HEK293T (cell line): ENCODE results near the gene ATP13A2.
"Not testable (repeated sequence)": the region's sequence is repeated elsewhere in the genome, so short reads cannot be mapped to it uniquely, and the experiment has no call there.

Experiments used
- CTCF ChIA-PET: fragments of 350-600 bp; formaldehyde crosslinking; extraction: SDS; loops from one replicate; lab custom pipeline; 2021; ENCODE audit warnings: antibody characterized with exemption, inconsistent platforms; lab: Yijun Ruan, JAX
- POLR2A ChIA-PET: fragments of 350-600 bp; formaldehyde crosslinking; extraction: SDS; loops from one replicate; lab custom pipeline; 2020; ENCODE audit warnings: antibody characterized with exemption, inconsistent platforms; lab: Yijun Ruan, JAX
- DNase-seq: peaks from one replicate; pipeline ENCODE4 v3.0.0; 2012; ENCODE audit warnings: mixed read lengths; ENCODE audit errors: extremely low spot score
- ARNT ChIP-seq: fragments of 450-650 bp; IDR thresholded peaks from 2 replicates; pipeline ENCODE4 v1.6.1; 2017; ENCODE audit warnings: mild to moderate bottlenecking
- BHLHE40 ChIP-seq: fragments of 450-650 bp; IDR thresholded peaks from 2 replicates; pipeline ENCODE4 v1.6.1; 2016; ENCODE audit warnings: mild to moderate bottlenecking, moderate library complexity, borderline replicate concordance
- ELF4 ChIP-seq: fragments of 450-650 bp; IDR thresholded peaks from 2 replicates; pipeline ENCODE4 v1.6.1; 2017; ENCODE audit warnings: antibody characterized with exemption
- FOXK2 ChIP-seq: fragments of 450-650 bp; IDR thresholded peaks from 2 replicates; pipeline ENCODE4 v1.6.1; 2016; ENCODE audit warnings: mild to moderate bottlenecking
- FOXM1 ChIP-seq: fragments of 450-650 bp; IDR thresholded peaks from 2 replicates; pipeline ENCODE4 v1.6.1; 2017; ENCODE audit warnings: mild to moderate bottlenecking, borderline replicate concordance
- L3MBTL2 ChIP-seq: fragments of 450-650 bp; conservative IDR thresholded peaks from 2 replicates; pipeline ENCODE4 v1.6.1; 2016; ENCODE audit warnings: mild to moderate bottlenecking
- LEF1 ChIP-seq: fragments of 450-650 bp; IDR thresholded peaks from 2 replicates; pipeline ENCODE4 v1.6.1; 2017; ENCODE audit warnings: mild to moderate bottlenecking, borderline replicate concordance
- NFRKB ChIP-seq: fragments of 450-650 bp; IDR thresholded peaks from 2 replicates; pipeline ENCODE4 v1.6.1; 2016; ENCODE audit warnings: mild to moderate bottlenecking, moderate library complexity
- SP1 ChIP-seq: fragments of 450-650 bp; IDR thresholded peaks from 2 replicates; pipeline ENCODE4 v1.6.1; 2017
- TARDBP ChIP-seq: fragments of 450-650 bp; IDR thresholded peaks from 2 replicates; pipeline ENCODE4 v1.6.1; 2016

Gene ATP13A2

GRCh38 chr1:16938351-16939321, 73.1 kb downstream of the ATP13A2 start:
- ChIA-PET POLR2A (no interaction called here), CTCF (no interaction called here)
- DNase-seq, result no peak
- TF ChIP-seq NFRKB, result no peak
- no peak for TF ChIP-seq FOXK2
- TF ChIP-seq BHLHE40, result no peak
- TF ChIP-seq L3MBTL2, result no peak
- no peak for TF ChIP-seq TARDBP
- no peak for TF ChIP-seq LEF1
- TF ChIP-seq ELF4, result no peak
- TF ChIP-seq FOXM1, result no peak
- no peak for TF ChIP-seq SP1
- TF ChIP-seq ARNT, result no peak

DNA sequence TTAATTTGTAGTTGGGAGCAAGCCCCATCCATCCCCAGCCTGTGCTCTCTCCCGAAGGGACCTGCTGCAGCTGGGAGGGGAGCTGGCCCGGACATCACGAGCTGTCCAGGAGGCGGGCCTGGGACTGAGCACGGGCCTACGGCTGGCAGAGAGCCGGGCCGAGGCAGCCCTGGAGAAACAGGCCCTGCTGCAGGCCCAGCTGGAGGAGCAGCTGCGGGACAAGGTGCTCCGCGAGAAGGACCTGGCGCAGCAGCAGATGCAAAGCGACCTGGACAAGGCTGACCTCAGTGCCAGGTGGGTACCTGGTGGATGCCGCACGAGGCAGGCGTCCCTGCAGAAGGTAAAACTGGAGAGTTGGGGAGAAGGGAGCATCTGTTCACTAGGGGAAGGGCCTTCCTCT, 75.1 kb downstream of the ATP13A2 start:
- ChIA-PET CTCF (interaction anchor here (1.2 kb wide), 1 partner anchor 15 kb away, joined by 4 read pairs; no protein-coding TSS in a partner anchor), POLR2A (interaction anchor here (1.3 to 1.7 kb wide), 2 partner anchors 31 to 33 kb away, joined by 3 to 8 read pairs; no protein-coding TSS in a partner anchor)
- not testable (repeated sequence) for DNase-seq
